PC-9 (cell line): Measurements from ENCODE around the gene CTNNBL1. TPM values are rescaled to one million over a fixed set of nuclear protein-coding genes. Genes with fewer than 3 reads are reported as not detected.

Experiments
- BruUV-seq: library from RNA; stranded (reverse); fragments of 400-500 nt; replicated peaks from 2 replicates; lab custom pipeline; 2021; lab: Mats Ljungman, UMichigan
- CTCF ChIA-PET: fragments of 300-600 bp; sonication (Branson Sonifier 250); formaldehyde crosslinking; loops from one replicate; lab custom pipeline; 2022; ENCODE audit warnings: antibody characterized with exemption; lab: Charles Lee
- POLR2A ChIA-PET: fragments of 300-600 bp; sonication (Branson Sonifier 250); formaldehyde crosslinking; loops from one replicate; lab custom pipeline; 2022; ENCODE audit warnings: antibody characterized with exemption; ENCODE audit not compliant: unreplicated experiment; lab: Charles Lee
- DNase-seq, 2 experiments: peaks; one replicate each; pipeline versions ENCODE4 v3.0.0 to v3.0.0-alpha.2; 2015 to 2022; ENCODE audit warnings: mixed read lengths in 1 of 2
- H2AFZ ChIP-seq: fragments of 200-600 bp; sonication (generic); 2 replicates; pipeline ENCODE4 v1.8.1; 2017; ENCODE audit warnings: antibody characterized with exemption
- H3F3A ChIP-seq: fragments of 200-600 bp; sonication (generic); 2 replicates; pipeline ENCODE4 v1.8.1; 2017; ENCODE audit warnings: antibody characterized with exemption, mild to moderate bottlenecking, low read depth; ENCODE audit not compliant: insufficient read depth
- H3K27ac ChIP-seq: fragments of 200-600 bp; sonication (generic); 2 replicates; pipeline ENCODE4 v1.6.1; 2016; ENCODE audit warnings: mixed run types
- H3K27me3 ChIP-seq: fragments of 200-600 bp; sonication (generic); 2 replicates; pipeline ENCODE4 v1.6.1; 2016; ENCODE audit warnings: low read depth, mixed run types; ENCODE audit not compliant: insufficient read depth
- H3K36me3 ChIP-seq: fragments of 200-600 bp; sonication (generic); 2 replicates; pipeline ENCODE4 v1.6.1; 2016; ENCODE audit warnings: low read depth, mixed run types
- H3K4me1 ChIP-seq: fragments of 200-600 bp; sonication (generic); replicated peaks from 2 replicates; pipeline ENCODE4 v1.6.1; 2016; ENCODE audit warnings: mixed run types; ENCODE audit not compliant: insufficient read depth
- H3K4me2 ChIP-seq: fragments of 200-600 bp; sonication (generic); 2 replicates; pipeline ENCODE4 v1.6.1; 2017; ENCODE audit warnings: mixed run types
- H3K4me3 ChIP-seq: fragments of 200-600 bp; sonication (generic); 2 replicates; pipeline ENCODE4 v1.6.1; 2016; ENCODE audit warnings: mixed run types
- H3K79me2 ChIP-seq: fragments of 200-600 bp; sonication (generic); 2 replicates; pipeline ENCODE4 v1.6.1; 2017; ENCODE audit warnings: low read depth, mixed run types
- H3K9me2 ChIP-seq: fragments of 200-600 bp; sonication (generic); 2 replicates; pipeline ENCODE4 v1.8.1; 2017; ENCODE audit warnings: mild to moderate bottlenecking; ENCODE audit not compliant: insufficient read depth
- H3K9me3 ChIP-seq: fragments of 200-600 bp; sonication (generic); 2 replicates; pipeline ENCODE4 v1.8.1; 2016; ENCODE audit warnings: low read depth; ENCODE audit not compliant: insufficient read depth
- H4K20me1 ChIP-seq: fragments of 200-600 bp; sonication (generic); 2 replicates; pipeline ENCODE4 v1.8.1; 2017; ENCODE audit not compliant: insufficient read depth
- EZH2 ChIP-seq: fragments of 200-600 bp; sonication (generic); IDR thresholded peaks from 2 replicates; pipeline ENCODE4 v1.8.0; 2017; ENCODE audit warnings: antibody characterized with exemption, low read depth
- intact Hi-C: fragments of 100-400 bp; cut with micrococcal nuclease; formaldehyde crosslinking; loops from one replicate; pipeline ENCODE4 v1.10.0; 2022; ENCODE audit not compliant: unreplicated experiment
- total RNA-seq: library from RNA; stranded (reverse); gene quantifications from 2 replicates; pipeline ENCODE4 v1.2.3, GENCODE V29; 2021
- TF ChIP-seq, protein P1 (sequence below): fragments of 200-600 bp; sonication (generic); conservative IDR thresholded peaks from 2 replicates; pipeline ENCODE4 v1.6.1; 2017; ENCODE audit warnings: mixed run types, antibody characterized with exemption, mild to moderate bottlenecking, moderate library complexity

CTNNBL1 gene
- total RNA-seq, 1 experiment from 2014 or later = 83.5 TPM

GRCh38 chr20:37845241-37845681 lies 151.4 kb downstream of the CTNNBL1 start:
- no peak overlapping the region for H2AFZ ChIP-seq
- no TSS peak for BruUV-seq

DNA sequence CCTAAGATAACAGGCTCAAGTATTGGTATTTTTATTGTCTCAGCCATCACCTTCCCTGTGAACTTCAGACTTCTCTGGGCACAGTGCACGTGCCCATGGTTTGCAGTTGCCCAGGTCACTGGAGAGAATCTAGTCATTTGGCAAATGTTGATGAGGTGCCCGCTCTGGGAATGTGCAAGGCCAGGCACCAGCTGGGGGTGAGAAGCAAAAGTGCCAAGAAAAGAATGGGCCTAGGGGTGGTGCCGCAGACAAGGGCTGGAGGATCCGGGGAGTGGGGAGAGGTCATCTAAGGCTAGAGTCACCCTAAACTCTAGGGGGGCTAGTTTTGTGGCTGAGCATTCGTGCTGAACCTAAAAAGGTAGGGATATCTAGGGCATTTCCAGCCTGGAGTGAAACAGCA lies 152.0 kb downstream of the CTNNBL1 start:
- H3K4me1 ChIP-seq = no peaks in the 10 kb centered on the region
- H3K4me2 ChIP-seq = no peak overlapping the region
- H3K9me3 ChIP-seq = no peaks in the 10 kb centered on the region
- BruUV-seq = no TSS peak
- H3K4me3 ChIP-seq = no peak overlapping the region
- H3K27ac ChIP-seq = no peak overlapping the region
- intact Hi-C loops = no loop called here
- H3K9me2 ChIP-seq = no peaks in the 10 kb centered on the region
- no peak overlapping the region for H2AFZ ChIP-seq
- CTCF ChIA-PET = no interaction called here
- H3F3A ChIP-seq = no peaks in the 10 kb centered on the region
- no peaks in the 10 kb centered on the region for H3K79me2 ChIP-seq
- TF ChIP-seq, protein P1, sequence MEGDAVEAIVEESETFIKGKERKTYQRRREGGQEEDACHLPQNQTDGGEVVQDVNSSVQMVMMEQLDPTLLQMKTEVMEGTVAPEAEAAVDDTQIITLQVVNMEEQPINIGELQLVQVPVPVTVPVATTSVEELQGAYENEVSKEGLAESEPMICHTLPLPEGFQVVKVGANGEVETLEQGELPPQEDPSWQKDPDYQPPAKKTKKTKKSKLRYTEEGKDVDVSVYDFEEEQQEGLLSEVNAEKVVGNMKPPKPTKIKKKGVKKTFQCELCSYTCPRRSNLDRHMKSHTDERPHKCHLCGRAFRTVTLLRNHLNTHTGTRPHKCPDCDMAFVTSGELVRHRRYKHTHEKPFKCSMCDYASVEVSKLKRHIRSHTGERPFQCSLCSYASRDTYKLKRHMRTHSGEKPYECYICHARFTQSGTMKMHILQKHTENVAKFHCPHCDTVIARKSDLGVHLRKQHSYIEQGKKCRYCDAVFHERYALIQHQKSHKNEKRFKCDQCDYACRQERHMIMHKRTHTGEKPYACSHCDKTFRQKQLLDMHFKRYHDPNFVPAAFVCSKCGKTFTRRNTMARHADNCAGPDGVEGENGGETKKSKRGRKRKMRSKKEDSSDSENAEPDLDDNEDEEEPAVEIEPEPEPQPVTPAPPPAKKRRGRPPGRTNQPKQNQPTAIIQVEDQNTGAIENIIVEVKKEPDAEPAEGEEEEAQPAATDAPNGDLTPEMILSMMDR = no peak
- no peak for TF ChIP-seq EZH2
- H3K27me3 ChIP-seq = no peaks in the 10 kb centered on the region
- H3K36me3 ChIP-seq = no peaks in the 10 kb centered on the region
- H4K20me1 ChIP-seq = no peaks in the 10 kb centered on the region
- POLR2A ChIA-PET = no interaction called here
- no peak for DNase-seq

More at GRCh38 chr20:37845241-37845681, 151.4 kb downstream of the CTNNBL1 start:
- H3K36me3 ChIP-seq = no peaks in the 10 kb centered on the region
- ChIA-PET POLR2A (no interaction called here), CTCF (no interaction called here)
- intact Hi-C loops = no loop called here
- H3K27me3 ChIP-seq = no peaks in the 10 kb centered on the region
- H4K20me1 ChIP-seq = no peaks in the 10 kb centered on the region
- no peak overlapping the region for H3K27ac ChIP-seq
- no peaks in the 10 kb centered on the region for H3K9me3 ChIP-seq
- no peak for TF ChIP-seq EZH2
- TF ChIP-seq, protein P1 = no peak
- no peak for DNase-seq
- H3K9me2 ChIP-seq = no peaks in the 10 kb centered on the region
- no peak overlapping the region for H3K4me3 ChIP-seq
- H3K4me2 ChIP-seq = no peak overlapping the region
- H3K79me2 ChIP-seq = no peaks in the 10 kb centered on the region
- no peaks in the 10 kb centered on the region for H3K4me1 ChIP-seq
- H3F3A ChIP-seq = no peaks in the 10 kb centered on the region

- DNase-seq = no peak
- BruUV-seq = no TSS peak
- H3F3A ChIP-seq = no peaks in the 10 kb centered on the region
- no peak overlapping the region for H2AFZ ChIP-seq
- no peaks in the 10 kb centered on the region for H3K9me2 ChIP-seq
- no peak overlapping the region for H3K27ac ChIP-seq
- no peaks in the 10 kb centered on the region for H3K4me1 ChIP-seq
- CTCF ChIA-PET = interaction anchor here (0.6 kb wide), 1 partner anchor 146 kb away, joined by 6 read pairs; no protein-coding TSS in a partner anchor
- no peak for TF ChIP-seq EZH2
- TF ChIP-seq, protein P1 = no peak
- no peak overlapping the region for H3K4me3 ChIP-seq
- no peaks in the 10 kb centered on the region for H3K27me3 ChIP-seq
- no peaks in the 10 kb centered on the region for H3K36me3 ChIP-seq
- H3K79me2 ChIP-seq = no peaks in the 10 kb centered on the region
- POLR2A ChIA-PET = no interaction called here
- intact Hi-C loops = no loop called here
- no peaks in the 10 kb centered on the region for H3K9me3 ChIP-seq
- H3K4me2 ChIP-seq = no peak overlapping the region
- H4K20me1 ChIP-seq = no peaks in the 10 kb centered on the region
Measured at GRCh38 chr20:37846573-37846972, 152.7 kb downstream of the CTNNBL1 start.
